Epithelial cell of prostate (primary cell): Measurements from ENCODE around the gene PXDN.
"Not testable (repeated sequence)": the region's sequence is repeated elsewhere in the genome, so short reads cannot be mapped to it uniquely, and the experiment has no call there.

ENCODE experiments used
- DNase-seq: peaks from one replicate; pipeline ENCODE4 v3.0.0-alpha.2; 2011; ENCODE audit warnings: low read depth, low spot score
- H3K27ac ChIP-seq: fragments of 450-650 bp; 2 replicates; pipeline ENCODE4 v1.5.1; 2017; ENCODE audit warnings: mild to moderate bottlenecking

The PXDN gene

DNA sequence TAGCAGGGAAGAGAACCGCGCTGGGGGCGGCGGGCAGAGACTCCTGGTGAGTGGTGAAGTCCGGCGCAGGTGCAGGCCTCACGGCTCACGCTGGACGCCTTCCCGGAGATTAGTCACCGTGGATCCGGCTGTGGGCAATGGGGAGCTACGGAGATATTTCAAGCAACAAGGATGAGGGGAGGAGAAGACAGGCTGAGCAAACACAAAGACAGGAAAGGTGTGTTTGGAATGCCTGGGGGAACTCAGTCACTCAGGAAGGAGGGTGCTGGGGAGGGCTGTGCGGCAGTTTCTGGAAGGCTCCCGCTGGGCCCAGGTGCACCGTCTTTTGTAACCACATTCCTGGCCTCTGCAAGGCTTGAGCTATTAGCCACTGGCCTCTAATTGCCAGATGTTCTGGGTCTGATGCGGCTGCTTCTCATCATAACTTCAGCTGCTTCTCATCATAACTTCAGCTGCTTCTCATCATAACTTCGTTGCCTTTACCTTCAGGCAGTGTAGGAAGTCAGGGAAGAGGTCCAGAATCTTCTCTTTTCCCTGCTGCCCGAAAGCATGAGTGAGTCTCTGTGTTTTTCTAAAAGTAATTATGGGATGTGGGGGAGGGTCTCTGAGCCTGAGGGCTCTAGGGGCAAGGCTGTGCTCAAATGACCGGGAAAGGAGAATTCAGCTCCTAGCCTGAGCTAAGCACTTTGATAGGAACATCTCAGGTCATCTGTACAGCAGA, 118.9 kb downstream of the PXDN start:
- DNase-seq, result peak; percentile 93
- peak overlapping the region; percentile 77 for H3K27ac ChIP-seq

DNA sequence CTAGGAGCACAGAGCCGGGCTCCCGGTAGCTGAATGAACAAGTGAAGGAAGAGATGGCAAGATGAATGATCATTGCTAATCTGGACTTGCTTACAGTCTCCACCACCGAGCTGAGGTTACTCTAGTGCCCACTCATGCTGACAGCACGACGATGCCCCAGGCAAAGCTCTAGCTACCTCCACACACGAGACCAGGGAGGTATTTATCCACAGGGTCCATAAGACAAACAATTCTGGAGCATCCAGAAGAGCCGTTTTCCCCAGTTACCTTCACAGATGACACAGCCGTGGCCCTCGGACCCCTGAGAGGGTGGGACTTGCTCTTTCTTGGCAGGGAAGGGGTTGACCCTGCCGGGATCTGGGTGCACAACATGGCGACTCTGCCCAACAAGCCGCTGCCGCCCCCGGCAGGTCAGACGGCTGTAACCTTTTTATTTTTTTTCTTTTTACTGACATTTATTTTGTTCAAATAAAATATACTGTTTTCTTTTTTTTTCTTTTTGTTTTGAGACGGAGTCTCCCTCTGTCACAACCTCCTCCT, 120.3 kb downstream of the PXDN start:
- DNase-seq, result no peak
- no peak overlapping the region for H3K27ac ChIP-seq

DNA sequence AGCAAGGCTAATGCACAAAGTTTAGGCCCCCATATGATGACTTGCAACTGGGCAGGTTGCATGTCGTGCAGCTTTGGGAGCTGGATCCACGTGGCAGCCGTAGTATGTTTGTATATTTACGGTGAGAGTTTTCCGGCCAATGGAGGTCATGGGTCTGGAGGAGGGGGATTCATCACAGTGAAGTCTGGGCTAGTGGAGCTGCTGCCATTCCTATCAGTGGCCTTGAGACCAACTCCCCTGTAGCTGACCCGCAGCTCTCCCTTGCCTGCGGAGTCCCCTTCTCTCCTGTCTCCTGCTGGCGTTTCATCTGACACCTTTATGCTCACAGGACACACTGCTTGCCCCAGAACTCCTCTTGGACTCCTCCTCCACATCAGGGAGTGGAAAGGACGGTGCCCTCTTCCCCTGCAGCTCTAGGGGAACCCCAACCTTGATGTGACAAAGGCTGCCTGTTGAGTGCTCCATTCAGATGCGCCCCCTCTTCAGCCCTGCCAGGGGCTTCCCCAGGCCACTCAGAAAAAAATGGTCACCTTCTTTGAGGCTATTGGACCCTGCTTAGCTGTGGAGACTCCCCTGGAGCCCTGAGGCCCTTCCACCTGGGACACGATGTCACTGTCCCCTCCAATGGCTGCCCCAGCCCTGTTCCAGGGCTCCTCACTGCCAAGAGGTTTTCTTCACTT, 121.7 kb downstream of the PXDN start:
- H3K27ac ChIP-seq, result no peak overlapping the region
- no peak for DNase-seq

DNA sequence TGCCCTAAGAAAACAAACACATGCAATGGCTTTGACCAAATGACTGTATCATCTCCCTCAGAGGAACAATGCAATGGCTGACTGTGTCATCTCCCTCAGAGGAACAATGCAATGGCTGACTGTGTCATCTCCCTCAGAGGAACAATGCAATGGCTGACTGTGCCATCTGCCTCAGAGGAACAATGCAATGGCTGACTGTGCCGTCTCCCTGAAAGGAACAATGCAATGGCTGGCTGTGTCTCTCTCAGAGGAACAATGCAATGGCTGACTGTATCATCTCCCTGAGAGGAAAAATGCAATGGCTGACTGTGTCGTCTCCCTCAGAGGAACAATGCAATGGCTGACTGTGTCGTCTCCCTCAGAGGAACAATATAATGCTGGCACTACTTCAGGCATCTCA, 122.3 kb downstream of the PXDN start:
- H3K27ac ChIP-seq, DNase-seq: not testable (repeated sequence)

DNA sequence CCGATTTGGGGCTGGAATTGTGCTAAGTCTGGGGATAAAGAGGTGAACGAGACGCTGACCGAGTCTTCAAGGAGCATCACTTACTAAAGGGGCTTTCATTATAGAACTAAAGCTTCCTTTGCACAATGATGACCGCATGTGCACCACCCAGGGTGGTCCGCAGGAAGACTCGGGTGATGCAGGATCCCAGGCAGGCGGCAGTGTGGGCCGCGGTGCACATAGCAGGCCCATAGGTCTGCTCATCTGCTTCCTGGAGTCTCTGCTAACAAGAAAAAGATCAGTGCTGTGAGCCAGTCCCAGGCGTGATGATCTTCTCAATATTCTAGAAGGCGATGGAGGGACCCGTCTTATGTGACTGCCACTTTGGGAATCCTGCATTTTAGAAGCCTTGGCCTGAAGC, 122.8 kb downstream of the PXDN start:
- no peak overlapping the region for H3K27ac ChIP-seq
- no peak for DNase-seq

DNA sequence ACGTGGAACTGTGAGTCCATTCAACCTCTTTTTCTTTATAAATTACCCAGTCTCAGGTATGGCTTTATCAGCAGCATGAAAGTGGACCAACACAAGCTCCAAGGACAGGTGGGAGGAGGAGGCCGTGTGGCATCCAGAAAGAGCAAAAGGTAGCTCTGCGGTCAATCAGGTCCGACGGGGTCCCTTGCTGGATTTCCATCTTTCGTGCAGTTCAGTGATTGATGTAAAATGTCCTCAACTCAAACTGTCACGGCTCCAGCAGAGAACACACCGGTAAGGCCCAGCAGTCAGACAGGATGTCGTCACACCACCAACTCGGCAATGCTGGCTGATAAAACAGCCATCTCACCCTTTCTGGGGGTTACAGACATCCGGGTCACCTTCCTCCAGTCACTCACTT, 123.3 kb downstream of the PXDN start:
- no peak overlapping the region for H3K27ac ChIP-seq
- DNase-seq, result no peak

DNA sequence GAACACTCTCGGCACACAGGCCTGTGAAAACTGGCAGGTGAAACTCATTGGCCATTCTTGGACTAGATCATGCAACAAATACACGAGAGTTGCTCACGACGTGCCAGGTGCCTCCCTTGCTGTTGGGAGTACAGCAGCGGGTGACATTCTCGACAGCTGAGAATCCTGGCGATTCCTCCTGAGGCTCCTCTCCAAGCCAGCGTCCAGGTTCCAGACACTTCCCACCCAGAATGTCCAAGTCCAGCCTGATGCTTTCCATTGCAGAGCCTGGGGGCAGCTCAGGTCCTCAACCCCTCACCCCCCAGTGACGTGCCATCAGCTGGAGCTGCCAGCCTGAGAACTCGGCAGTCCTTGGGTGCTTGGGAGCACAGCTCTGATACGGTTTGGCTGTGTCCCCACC, 124.2 kb downstream of the PXDN start:
- H3K27ac ChIP-seq, result no peak overlapping the region
- DNase-seq, result no peak

DNA sequence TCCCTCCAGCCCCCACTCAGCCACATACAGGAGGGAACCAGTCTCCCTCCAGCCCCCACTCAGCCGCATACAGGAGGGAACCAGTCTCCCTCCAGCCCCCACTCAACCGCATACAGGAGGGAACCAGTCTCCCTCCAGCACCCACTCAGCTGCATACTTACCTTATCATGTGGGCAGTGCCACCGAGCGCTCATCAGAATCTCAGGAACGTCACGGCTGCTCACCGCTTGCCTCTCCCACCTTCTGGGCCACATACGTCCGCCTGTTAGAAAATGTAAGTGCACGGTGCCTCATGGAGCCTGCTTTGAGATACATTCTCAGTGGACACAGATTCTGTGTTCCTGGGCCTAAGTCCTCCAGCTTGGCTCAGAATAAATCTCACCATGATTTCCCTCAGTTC, 124.8 kb downstream of the PXDN start:
- H3K27ac ChIP-seq, result no peak overlapping the region
- DNase-seq, result no peak

DNA sequence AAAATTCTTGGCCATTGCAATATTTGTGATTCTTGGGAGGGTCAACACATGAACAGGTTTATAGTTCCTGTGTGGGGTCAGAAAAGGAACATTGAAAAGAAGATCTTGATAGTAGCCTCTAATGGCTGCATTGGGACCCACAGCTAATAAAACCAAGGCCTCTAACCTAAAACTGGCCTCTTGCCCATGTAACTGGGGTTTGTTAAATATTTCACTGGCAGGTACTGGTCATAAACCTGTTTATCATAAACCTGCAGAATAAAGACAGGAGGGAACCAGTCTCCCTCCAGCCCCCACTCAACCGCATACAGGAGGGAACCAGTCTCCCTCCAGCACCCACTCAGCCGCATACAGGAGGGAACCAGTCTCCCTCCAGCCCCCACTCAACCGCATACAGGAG, 125.3 kb downstream of the PXDN start:
- H3K27ac ChIP-seq, result no peak overlapping the region
- DNase-seq, result no peak

DNA sequence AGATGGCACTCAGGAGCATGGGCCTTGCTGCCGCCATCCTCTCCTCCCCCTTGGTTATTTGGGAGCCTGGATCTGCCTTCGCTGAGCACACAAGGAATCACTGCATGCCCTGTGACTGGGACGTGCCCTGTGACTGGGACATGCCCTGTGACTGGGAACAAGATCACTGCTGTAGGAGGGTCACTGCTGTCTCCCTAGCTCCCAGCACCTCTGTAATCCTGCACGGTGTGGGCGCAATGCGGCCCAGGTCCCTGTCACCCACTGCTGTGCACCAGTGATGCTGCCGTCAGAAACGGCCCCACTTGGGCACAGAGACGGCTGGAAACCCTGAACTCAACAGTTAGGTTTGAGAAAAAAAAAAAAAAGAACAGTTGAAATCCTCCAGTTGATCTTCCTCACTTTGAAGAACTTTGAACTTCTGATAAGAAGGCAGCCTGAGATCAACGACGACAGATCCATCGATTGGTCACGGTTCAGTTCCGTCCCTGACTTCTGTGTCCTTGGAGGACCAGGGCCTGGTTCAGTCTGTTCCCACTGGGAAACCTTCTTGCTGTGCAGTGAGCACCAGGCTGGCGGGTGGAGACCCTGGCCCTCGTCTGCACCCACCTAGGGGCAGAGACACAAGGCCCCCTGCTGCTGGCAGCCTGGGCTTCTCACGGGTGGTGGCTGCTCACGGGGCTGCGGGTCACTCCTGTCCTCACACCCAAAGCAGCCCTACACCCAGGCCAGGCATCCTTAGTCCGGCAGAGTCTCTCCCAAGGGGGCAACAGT, 125.9 kb downstream of the PXDN start:
- no peak overlapping the region for H3K27ac ChIP-seq
- no peak for DNase-seq

DNA sequence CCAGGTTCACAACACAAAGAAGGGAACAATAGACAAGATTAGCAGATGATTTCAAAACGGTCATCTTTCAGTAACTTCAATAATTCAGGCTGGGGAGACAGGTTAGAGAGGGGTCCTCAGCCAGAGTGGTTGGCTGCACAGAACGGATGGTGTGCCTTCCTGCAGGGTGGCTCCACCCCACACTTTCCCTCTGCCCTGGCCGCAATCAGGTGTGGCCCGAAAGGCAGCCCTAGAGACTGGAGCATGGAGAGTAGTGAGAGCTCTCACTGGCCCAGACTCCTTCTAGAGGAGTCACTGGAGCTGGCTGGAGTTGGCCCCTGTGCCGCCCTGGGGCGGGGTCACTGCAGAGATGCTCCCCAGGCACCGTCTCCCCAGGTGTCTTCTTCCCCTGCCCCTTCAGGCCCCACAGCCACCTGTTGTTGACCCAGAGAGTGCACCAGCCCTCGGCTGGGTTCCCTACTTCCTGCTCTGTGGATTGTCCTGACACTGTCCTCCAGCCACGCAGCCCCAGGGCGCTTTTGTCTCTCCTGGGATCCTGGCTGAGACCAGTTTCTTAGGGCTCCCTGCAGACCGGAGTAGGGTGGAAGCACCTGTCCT, 126.8 kb downstream of the PXDN start:
- no peak for DNase-seq
- H3K27ac ChIP-seq, result no peak overlapping the region

DNA sequence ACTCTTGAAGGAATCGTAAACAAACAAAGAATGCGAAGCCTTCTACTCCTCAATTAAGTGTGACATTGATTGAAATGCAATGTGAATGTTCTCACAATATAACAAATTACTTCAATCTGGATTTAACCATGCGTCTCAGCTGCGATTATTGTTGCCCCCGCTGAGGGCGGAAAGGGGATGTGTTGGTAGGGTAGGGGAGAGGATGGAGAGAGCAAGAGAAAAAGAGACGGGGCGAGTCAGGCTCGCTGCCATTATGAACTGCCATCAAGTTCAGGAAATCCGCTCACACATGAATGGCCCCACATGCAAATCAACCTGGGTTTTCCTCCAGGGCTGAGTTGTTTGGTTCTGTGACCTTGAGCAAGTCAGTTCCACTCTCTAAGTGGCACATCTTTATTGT, 129.8 kb downstream of the PXDN start:
- no peak overlapping the region for H3K27ac ChIP-seq

DNA sequence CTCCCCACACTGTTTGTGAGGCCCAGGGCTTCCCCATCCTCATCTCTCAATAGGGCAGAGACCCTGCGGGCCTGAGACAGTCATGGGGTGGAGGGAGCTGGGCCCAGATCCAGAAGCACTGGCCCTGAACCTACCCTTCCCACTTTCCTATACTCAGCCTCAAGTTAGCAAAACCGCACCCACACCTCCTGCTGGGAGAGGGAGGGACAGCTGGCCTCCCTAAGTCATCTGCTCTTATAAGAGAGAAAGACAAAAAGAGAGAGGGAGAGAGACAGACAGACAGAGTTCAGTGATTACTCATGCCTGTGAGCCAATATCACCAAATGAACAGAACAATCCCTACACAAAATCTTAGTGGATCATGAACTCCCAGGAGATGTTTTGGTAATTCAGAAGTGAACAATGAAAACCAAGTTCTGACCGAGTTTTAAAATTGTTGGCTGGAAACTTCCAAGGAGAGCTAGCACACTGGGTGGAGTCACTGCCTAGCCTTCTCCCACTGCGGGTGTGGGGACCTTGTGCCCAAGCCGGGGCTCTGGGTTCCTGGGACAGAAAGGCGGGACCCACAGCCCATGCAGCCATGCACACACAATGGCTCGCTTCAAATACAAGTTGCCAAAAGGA, 130.5 kb downstream of the PXDN start:
- no peak for DNase-seq
- H3K27ac ChIP-seq, result no peak overlapping the region

More for the DNA sequence above, 129.8 kb downstream of the PXDN start:
- DNase-seq, result no peak

DNA sequence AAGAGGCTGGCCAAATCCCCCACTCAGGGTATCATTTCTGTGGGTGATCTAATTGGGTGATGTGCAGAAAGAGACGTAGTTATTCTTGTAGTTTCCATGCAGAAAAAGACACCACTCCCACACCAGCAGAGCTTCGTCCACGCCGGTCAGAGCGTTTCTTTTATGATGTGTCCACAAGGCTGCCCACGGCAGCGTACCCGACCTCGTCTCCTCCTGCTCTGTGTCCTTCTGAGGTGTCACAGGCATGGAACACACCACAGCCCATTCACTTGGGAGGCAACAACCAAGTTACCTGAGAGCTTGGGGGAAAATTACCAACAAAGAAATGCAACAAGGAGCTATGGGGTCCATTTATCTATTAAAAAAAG, 131.3 kb downstream of the PXDN start:
- DNase-seq, result no peak
- no peak overlapping the region for H3K27ac ChIP-seq

DNA sequence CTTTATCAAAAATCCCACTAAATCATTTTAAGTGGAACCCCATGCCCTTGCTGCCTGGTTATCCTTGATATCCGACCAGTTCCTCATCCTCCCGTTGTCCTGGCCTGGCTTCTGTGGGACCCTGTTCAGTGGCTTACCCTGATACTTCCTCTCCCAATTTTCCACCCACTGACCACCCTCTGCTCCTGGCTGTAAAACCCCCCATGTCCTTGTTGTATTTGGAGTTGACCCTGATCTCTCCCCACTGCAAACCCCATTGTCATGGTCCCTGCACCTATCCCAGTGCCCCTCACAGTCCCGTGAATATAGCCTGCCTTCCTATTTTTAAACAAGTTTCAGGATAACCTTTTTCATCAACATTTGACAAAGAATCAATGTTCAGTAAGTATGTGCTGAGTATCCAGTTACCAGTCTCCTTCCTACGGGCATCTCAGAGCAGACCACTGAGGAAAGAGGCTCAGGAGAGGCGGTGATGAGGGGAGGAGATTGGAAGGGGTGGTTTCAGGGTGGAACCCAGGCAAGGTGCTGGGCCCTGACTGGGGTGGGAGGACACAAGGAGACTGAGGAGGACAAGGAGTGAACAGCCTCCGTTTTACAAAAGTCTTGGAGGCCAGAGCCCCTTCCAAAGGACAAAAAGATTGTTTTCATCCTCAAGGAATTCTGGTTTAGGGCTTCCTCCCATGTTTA, 131.8 kb downstream of the PXDN start:
- DNase-seq, result no peak
- H3K27ac ChIP-seq, result no peak overlapping the region

DNA sequence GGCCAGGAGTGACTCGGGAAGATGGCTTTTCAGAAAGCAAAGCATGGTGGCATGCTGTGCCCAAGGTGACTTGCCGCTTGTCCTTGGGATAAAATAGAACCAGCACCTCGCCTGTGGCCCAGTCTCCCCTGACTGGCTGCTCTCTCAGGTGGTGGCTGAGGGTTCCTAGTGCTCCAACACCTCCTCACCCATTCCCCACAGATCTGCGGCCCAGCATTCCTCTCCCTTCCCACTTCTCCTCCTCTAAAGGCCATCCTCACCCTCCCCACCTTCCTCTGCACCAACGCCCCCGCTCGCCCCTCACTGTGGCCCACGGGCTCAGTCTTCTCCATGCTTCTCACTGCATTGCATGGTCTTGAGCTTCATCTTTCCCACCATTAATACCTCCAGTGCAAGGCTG, 132.4 kb downstream of the PXDN start:
- no peak overlapping the region for H3K27ac ChIP-seq
- DNase-seq, result no peak

DNA sequence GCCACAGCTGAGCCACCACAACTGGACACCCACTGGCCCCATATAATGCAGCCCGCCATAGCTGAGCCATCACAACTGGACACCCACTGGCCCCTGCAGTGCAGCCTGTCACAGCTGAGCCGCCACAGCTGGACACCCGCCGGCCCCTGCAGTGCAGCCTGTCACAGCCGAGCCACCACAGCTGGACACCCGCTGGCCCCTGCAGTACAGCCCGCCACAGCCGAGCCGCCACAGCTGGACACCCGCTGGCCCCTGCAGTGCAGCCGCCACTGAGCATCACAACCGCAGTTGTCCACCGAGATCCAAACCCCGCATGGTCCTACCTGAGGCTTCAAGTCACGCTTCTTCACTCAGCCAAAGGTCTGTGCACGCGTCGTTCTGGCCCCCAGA, 134.2 kb downstream of the PXDN start:
- H3K27ac ChIP-seq, result no peak overlapping the region
- no peak for DNase-seq

DNA sequence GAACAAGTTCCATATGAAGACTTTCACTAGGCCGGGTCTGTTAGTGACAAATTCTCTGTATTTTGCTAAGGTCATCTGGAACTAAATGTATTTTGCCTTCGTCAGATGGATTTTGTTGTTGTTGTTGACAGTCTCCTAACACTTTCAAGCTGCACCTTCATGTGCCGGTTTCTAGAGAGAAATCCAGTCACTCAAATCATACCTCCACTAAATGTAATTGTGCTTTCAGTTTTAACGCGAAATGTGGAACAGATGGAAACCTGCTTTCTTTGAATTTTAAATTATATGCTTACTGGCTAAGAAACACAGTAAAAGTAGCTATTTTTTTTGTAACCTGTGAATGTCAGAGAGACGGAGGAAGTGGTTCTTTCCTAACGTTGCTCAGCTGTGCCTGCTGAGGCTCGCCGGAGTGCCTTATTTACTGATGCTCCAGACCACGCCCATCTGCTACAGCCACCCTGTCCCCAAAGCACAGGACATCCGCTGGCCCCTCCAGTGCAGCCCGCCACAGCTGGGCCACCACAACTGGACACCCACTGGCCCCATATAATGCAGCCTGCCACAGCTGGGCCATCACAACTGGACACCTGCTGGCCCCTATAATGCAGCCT, 134.7 kb downstream of the PXDN start:
- H3K27ac ChIP-seq, result no peak overlapping the region
- no peak for DNase-seq

DNA sequence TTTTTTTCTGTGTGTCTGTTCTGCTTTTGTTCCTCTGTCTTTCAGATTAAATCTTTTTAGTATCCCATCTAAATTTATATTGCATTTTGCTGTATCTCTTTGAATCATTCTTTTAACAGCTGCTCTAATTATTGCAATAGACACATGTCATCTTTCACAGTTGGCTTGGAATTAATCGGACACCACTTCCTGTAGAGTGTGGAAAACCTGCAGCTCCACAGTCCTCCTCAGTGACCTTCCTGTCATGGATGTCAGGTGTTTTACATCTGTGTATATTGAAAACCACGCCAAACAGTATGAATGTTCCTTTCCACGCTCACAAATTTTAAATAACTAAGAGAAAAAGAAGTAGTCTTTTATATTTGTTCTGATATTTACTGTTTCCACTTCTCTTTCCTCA, 135.3 kb downstream of the PXDN start:
- DNase-seq, result no peak
- no peak overlapping the region for H3K27ac ChIP-seq
